Type B pancreatic cell (in vitro differentiated cells): ENCODE results near the gene IQSEC1. TPM values are rescaled to one million over a fixed set of nuclear protein-coding genes. Genes with fewer than 3 reads are reported as not detected.

ENCODE experiments used
- DNase-seq: peaks from one replicate; pipeline ENCODE4 v3.0.0; 2021; ENCODE audit warnings: mixed read lengths; ENCODE audit not compliant: unreplicated experiment; ENCODE audit errors: extremely low spot score
- H3K27ac Mint-ChIP-seq: 2 replicates; pipeline ENCODE4 v1.8.0; 2021; ENCODE audit warnings: mild to moderate bottlenecking, mixed read lengths
- H3K27me3 Mint-ChIP-seq: 2 replicates; pipeline ENCODE4 v1.8.0; 2021; ENCODE audit warnings: mixed read lengths
- H3K36me3 Mint-ChIP-seq: 2 replicates; pipeline ENCODE4 v1.8.0; 2021; ENCODE audit warnings: mixed read lengths
- H3K4me1 Mint-ChIP-seq: one replicate; pipeline ENCODE4 v1.8.0; 2021; ENCODE audit warnings: mixed read lengths; ENCODE audit not compliant: unreplicated experiment
- H3K4me3 Mint-ChIP-seq: 2 replicates; pipeline ENCODE4 v1.8.0; 2021; ENCODE audit warnings: mild to moderate bottlenecking, mixed read lengths
- H3K9me3 Mint-ChIP-seq: 2 replicates; pipeline ENCODE4 v1.8.0; 2021; ENCODE audit warnings: mixed read lengths
- CTCF ChIP-seq: fragments of 200-600 bp; sonication (generic); conservative IDR thresholded peaks from 2 replicates; pipeline ENCODE4 v1.5.0; 2021; ENCODE audit warnings: antibody characterized with exemption, mild to moderate bottlenecking
- total RNA-seq: library from RNA; stranded (reverse); gene quantifications from 2 replicates; pipeline ENCODE4 v1.2.1, GENCODE V29; 2021; ENCODE audit warnings: low replicate concordance

The IQSEC1 gene
- total RNA-seq, 1 donor from 2014 or later, result 33.1 TPM

GRCh38 chr3:13067778-13068177, 5.5 kb downstream of the IQSEC1 start:
- Mint-ChIP-seq H3K4me1 (no peaks in the 10 kb centered on the region), H3K9me3 (no peaks in the 10 kb centered on the region), H3K36me3 (no peaks in the 10 kb centered on the region), H3K27me3 (peaks cover 16% of the 10 kb centered on the region), H3K27ac (no peak overlapping the region), H3K4me3 (no peak overlapping the region)
- TF ChIP-seq CTCF, result no peak
- no peak for DNase-seq

- no peak overlapping the region for H3K27ac Mint-ChIP-seq
- no peaks in the 10 kb centered on the region for H3K4me1 Mint-ChIP-seq
- DNase-seq, result no peak
- no peak for TF ChIP-seq CTCF
- H3K27me3 Mint-ChIP-seq, result peaks cover 10% of the 10 kb centered on the region
- H3K36me3 Mint-ChIP-seq, result no peaks in the 10 kb centered on the region
- no peaks in the 10 kb centered on the region for H3K9me3 Mint-ChIP-seq
- no peak overlapping the region for H3K4me3 Mint-ChIP-seq
Measured at GRCh38 chr3:13066834-13067233, 6.4 kb downstream of the IQSEC1 start.

GRCh38 chr3:13066236-13066635, 7.0 kb downstream of the IQSEC1 start:
- no peak for TF ChIP-seq CTCF
- no peaks in the 10 kb centered on the region for H3K4me1 Mint-ChIP-seq
- H3K4me3 Mint-ChIP-seq, result no peak overlapping the region
- no peak for DNase-seq
- peaks cover 7% of the 10 kb centered on the region for H3K27me3 Mint-ChIP-seq
- H3K9me3 Mint-ChIP-seq, result no peaks in the 10 kb centered on the region
- no peaks in the 10 kb centered on the region for H3K36me3 Mint-ChIP-seq
- H3K27ac Mint-ChIP-seq, result no peak overlapping the region

- Mint-ChIP-seq H3K4me1 (no peaks in the 10 kb centered on the region), H3K27me3 (peaks cover 6% of the 10 kb centered on the region), H3K36me3 (no peaks in the 10 kb centered on the region), H3K27ac (no peak overlapping the region), H3K4me3 (no peak overlapping the region), H3K9me3 (no peaks in the 10 kb centered on the region)
- DNase-seq, result no peak
- no peak for TF ChIP-seq CTCF
Measured at GRCh38 chr3:13065727-13066126, 7.5 kb downstream of the IQSEC1 start.

GRCh38 chr3:13064964-13065363, 8.3 kb downstream of the IQSEC1 start:
- Mint-ChIP-seq H3K9me3 (no peaks in the 10 kb centered on the region), H3K27ac (no peak overlapping the region)
- TF ChIP-seq CTCF, result no peak

GRCh38 chr3:13064159-13064868, 8.9 kb downstream of the IQSEC1 start:
- Mint-ChIP-seq H3K27me3 (no peaks in the 10 kb centered on the region), H3K4me1 (no peaks in the 10 kb centered on the region), H3K9me3 (no peaks in the 10 kb centered on the region), H3K27ac (no peak overlapping the region), H3K4me3 (no peak overlapping the region), H3K36me3 (no peaks in the 10 kb centered on the region)
- TF ChIP-seq CTCF, result no peak
- no peak for DNase-seq

More at GRCh38 chr3:13064964-13065363, 8.3 kb downstream of the IQSEC1 start:
- H3K4me1 Mint-ChIP-seq, result no peaks in the 10 kb centered on the region
- no peaks in the 10 kb centered on the region for H3K27me3 Mint-ChIP-seq
- H3K4me3 Mint-ChIP-seq, result no peak overlapping the region
- H3K36me3 Mint-ChIP-seq, result no peaks in the 10 kb centered on the region
- no peak for DNase-seq
